Measurements from ENCODE around the gene RBM26.

DNA sequence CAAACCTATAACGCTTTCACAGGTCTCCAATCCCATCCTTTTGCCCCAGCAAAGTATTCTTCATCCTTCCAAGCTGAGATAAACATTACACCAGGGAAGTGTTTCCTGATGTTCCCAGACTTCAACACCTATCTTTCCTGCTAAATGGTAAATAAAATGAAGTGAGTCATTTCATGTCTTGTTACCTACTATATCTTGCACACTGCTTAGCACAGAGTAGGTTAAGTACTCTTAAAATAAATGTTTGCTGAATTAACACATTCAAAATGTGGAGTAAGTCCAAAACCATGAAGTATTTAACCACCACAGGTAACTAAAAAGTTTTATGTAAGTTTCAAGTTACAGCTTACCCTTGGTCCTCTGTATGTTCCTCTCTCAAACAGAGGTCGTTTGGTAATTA is 3.4 kb downstream of the RBM26 start:
- TF ChIP-seq, protein P1, sequence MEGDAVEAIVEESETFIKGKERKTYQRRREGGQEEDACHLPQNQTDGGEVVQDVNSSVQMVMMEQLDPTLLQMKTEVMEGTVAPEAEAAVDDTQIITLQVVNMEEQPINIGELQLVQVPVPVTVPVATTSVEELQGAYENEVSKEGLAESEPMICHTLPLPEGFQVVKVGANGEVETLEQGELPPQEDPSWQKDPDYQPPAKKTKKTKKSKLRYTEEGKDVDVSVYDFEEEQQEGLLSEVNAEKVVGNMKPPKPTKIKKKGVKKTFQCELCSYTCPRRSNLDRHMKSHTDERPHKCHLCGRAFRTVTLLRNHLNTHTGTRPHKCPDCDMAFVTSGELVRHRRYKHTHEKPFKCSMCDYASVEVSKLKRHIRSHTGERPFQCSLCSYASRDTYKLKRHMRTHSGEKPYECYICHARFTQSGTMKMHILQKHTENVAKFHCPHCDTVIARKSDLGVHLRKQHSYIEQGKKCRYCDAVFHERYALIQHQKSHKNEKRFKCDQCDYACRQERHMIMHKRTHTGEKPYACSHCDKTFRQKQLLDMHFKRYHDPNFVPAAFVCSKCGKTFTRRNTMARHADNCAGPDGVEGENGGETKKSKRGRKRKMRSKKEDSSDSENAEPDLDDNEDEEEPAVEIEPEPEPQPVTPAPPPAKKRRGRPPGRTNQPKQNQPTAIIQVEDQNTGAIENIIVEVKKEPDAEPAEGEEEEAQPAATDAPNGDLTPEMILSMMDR (IDR thresholded peaks at IDR 0.05): no peak
- no peak for TF ChIP-seq POLR2AphosphoS5 (IDR thresholded peaks at IDR 0.05)
- no peak for TF ChIP-seq POLR2A (IDR thresholded peaks at IDR 0.05)
